Activated naive CD4-positive, alpha-beta T cell treated with anti-CD3 and anti-CD28 coated beads, Interleukin-2, amount 10 ng/mL, durations not matched to agents 7 days and 5 days (primary cell): ENCODE data around the gene SCFD2.
"Not testable (repeated sequence)": the region's sequence is repeated elsewhere in the genome, so short reads cannot be mapped to it uniquely, and the experiment has no call there.

ENCODE experiments used
- CTCF ChIA-PET: fragments of 350-600 bp; sonication (Branson Sonifier 250); formaldehyde crosslinking; loops from one replicate; lab custom pipeline; 2021; ENCODE audit warnings: antibody characterized with exemption; lab: Charles Lee
- DNase-seq: peaks from one replicate; pipeline ENCODE4 v3.0.0-alpha.2; 2020
- H3K27ac Mint-ChIP-seq: one replicate; pipeline ENCODE4 v1.8.0; 2021; ENCODE audit warnings: mild to moderate bottlenecking, moderate library complexity, mixed read lengths
- H3K27me3 Mint-ChIP-seq: one replicate; pipeline ENCODE4 v1.8.0; 2021; ENCODE audit warnings: mild to moderate bottlenecking, mixed read lengths
- H3K36me3 Mint-ChIP-seq: one replicate; pipeline ENCODE4 v1.8.0; 2021; ENCODE audit warnings: mixed read lengths
- H3K4me1 Mint-ChIP-seq: one replicate; pipeline ENCODE4 v1.8.0; 2021; ENCODE audit warnings: mixed read lengths
- H3K4me3 Mint-ChIP-seq: one replicate; pipeline ENCODE4 v1.8.0; 2021; ENCODE audit warnings: mild to moderate bottlenecking, moderate library complexity, mixed read lengths
- H3K9me3 Mint-ChIP-seq: one replicate; pipeline ENCODE4 v1.8.0; 2021; ENCODE audit warnings: mixed read lengths

Gene SCFD2

GRCh38 chr4:53362093-53362492, 3.8 kb downstream of the SCFD2 start:
- H3K27ac Mint-ChIP-seq, result no peak overlapping the region
- no peak overlapping the region for H3K4me3 Mint-ChIP-seq
- no peaks in the 10 kb centered on the region for H3K9me3 Mint-ChIP-seq
- H3K27me3 Mint-ChIP-seq, result no peaks in the 10 kb centered on the region
- H3K4me1 Mint-ChIP-seq, result peaks cover 65% of the 10 kb centered on the region
- peaks cover 31% of the 10 kb centered on the region for H3K36me3 Mint-ChIP-seq
- CTCF ChIA-PET, result no interaction called here
- DNase-seq, result no peak

- no peaks in the 10 kb centered on the region for H3K27me3 Mint-ChIP-seq
- CTCF ChIA-PET, result interaction anchor here (0.7 kb wide), 1 partner anchor 874 kb away, joined by 3 read pairs; no protein-coding TSS in a partner anchor
- H3K9me3 Mint-ChIP-seq, result no peaks in the 10 kb centered on the region
- peaks cover 31% of the 10 kb centered on the region for H3K36me3 Mint-ChIP-seq
- H3K27ac Mint-ChIP-seq, result no peak overlapping the region
- peaks cover 58% of the 10 kb centered on the region for H3K4me1 Mint-ChIP-seq
- no peak for DNase-seq
- H3K4me3 Mint-ChIP-seq, result no peak overlapping the region
Observed at GRCh38 chr4:53361451-53361850, 4.4 kb downstream of the SCFD2 start.

- no peak for DNase-seq
- H3K36me3 Mint-ChIP-seq, result peaks cover 46% of the 10 kb centered on the region
- H3K27me3 Mint-ChIP-seq, result no peaks in the 10 kb centered on the region
- H3K9me3 Mint-ChIP-seq, result no peaks in the 10 kb centered on the region
- CTCF ChIA-PET, result no interaction called here
- H3K4me3 Mint-ChIP-seq, result no peak overlapping the region
- peaks cover 19% of the 10 kb centered on the region for H3K4me1 Mint-ChIP-seq
- H3K27ac Mint-ChIP-seq, result no peak overlapping the region
Observed at GRCh38 chr4:53355930-53356521, 9.8 kb downstream of the SCFD2 start.

GRCh38 chr4:53354012-53354722, 11.7 kb downstream of the SCFD2 start:
- no peaks in the 10 kb centered on the region for H3K27me3 Mint-ChIP-seq
- no peak for DNase-seq

GRCh38 chr4:53349091-53349491, 16.8 kb downstream of the SCFD2 start:
- Mint-ChIP-seq H3K27ac (no peak overlapping the region), H3K9me3 (peaks cover 14% of the 10 kb centered on the region), H3K4me3 (no peak overlapping the region), H3K36me3 (peaks cover 55% of the 10 kb centered on the region), H3K4me1 (no peaks in the 10 kb centered on the region), H3K27me3 (no peaks in the 10 kb centered on the region)
- DNase-seq, result no peak
- CTCF ChIA-PET, result no interaction called here

More at GRCh38 chr4:53354012-53354722, 11.7 kb downstream of the SCFD2 start:
- Mint-ChIP-seq H3K27ac (no peak overlapping the region), H3K9me3 (no peaks in the 10 kb centered on the region), H3K36me3 (peaks cover 45% of the 10 kb centered on the region), H3K4me3 (no peak overlapping the region), H3K4me1 (peaks cover 4% of the 10 kb centered on the region)
- CTCF ChIA-PET, result no interaction called here

GRCh38 chr4:53348046-53348445, 17.8 kb downstream of the SCFD2 start:
- no peak for DNase-seq
- no peak overlapping the region for H3K27ac Mint-ChIP-seq
- H3K4me1 Mint-ChIP-seq, result no peaks in the 10 kb centered on the region
- peaks cover 61% of the 10 kb centered on the region for H3K36me3 Mint-ChIP-seq
- H3K27me3 Mint-ChIP-seq, result no peaks in the 10 kb centered on the region
- no peak overlapping the region for H3K4me3 Mint-ChIP-seq
- H3K9me3 Mint-ChIP-seq, result peaks cover 14% of the 10 kb centered on the region
- CTCF ChIA-PET, result no interaction called here

GRCh38 chr4:53346920-53347852, 18.7 kb downstream of the SCFD2 start:
- Mint-ChIP-seq H3K27ac (no peak overlapping the region), H3K4me1 (no peaks in the 10 kb centered on the region), H3K4me3 (no peak overlapping the region), H3K36me3 (peaks cover 56% of the 10 kb centered on the region), H3K9me3 (peaks cover 17% of the 10 kb centered on the region), H3K27me3 (no peaks in the 10 kb centered on the region)
- CTCF ChIA-PET, result no interaction called here
- DNase-seq, result no peak

GRCh38 chr4:53346392-53346791, 19.5 kb downstream of the SCFD2 start:
- H3K27me3 Mint-ChIP-seq, H3K4me1 Mint-ChIP-seq, H3K4me3 Mint-ChIP-seq, H3K27ac Mint-ChIP-seq, DNase-seq, CTCF ChIA-PET: not testable (repeated sequence)
- peaks cover 24% of the 10 kb centered on the region for H3K9me3 Mint-ChIP-seq
- H3K36me3 Mint-ChIP-seq, result peaks cover 59% of the 10 kb centered on the region

GRCh38 chr4:53340145-53340544, 25.7 kb downstream of the SCFD2 start:
- H3K36me3 Mint-ChIP-seq, result peaks cover 29% of the 10 kb centered on the region

GRCh38 chr4:53334916-53335315, 30.9 kb downstream of the SCFD2 start:
- H3K9me3 Mint-ChIP-seq, H3K36me3 Mint-ChIP-seq, DNase-seq, H3K27me3 Mint-ChIP-seq, H3K4me1 Mint-ChIP-seq, H3K4me3 Mint-ChIP-seq, H3K27ac Mint-ChIP-seq, CTCF ChIA-PET: not testable (repeated sequence)

More at GRCh38 chr4:53340145-53340544, 25.7 kb downstream of the SCFD2 start:
- DNase-seq, H3K4me1 Mint-ChIP-seq, H3K27ac Mint-ChIP-seq, H3K4me3 Mint-ChIP-seq, H3K27me3 Mint-ChIP-seq, CTCF ChIA-PET: not testable (repeated sequence)
- peaks cover 27% of the 10 kb centered on the region for H3K9me3 Mint-ChIP-seq

GRCh38 chr4:53326535-53326934, 39.3 kb downstream of the SCFD2 start:
- peaks cover 9% of the 10 kb centered on the region for H3K36me3 Mint-ChIP-seq
- H3K27ac Mint-ChIP-seq, result no peak overlapping the region
- CTCF ChIA-PET, result no interaction called here
- H3K4me3 Mint-ChIP-seq, result no peak overlapping the region
- peaks cover 6% of the 10 kb centered on the region for H3K4me1 Mint-ChIP-seq
- no peak for DNase-seq
- no peaks in the 10 kb centered on the region for H3K9me3 Mint-ChIP-seq
- no peaks in the 10 kb centered on the region for H3K27me3 Mint-ChIP-seq

GRCh38 chr4:53322696-53323095, 43.2 kb downstream of the SCFD2 start:
- Mint-ChIP-seq H3K4me1 (peaks cover 10% of the 10 kb centered on the region), H3K9me3 (no peaks in the 10 kb centered on the region), H3K27ac (no peak overlapping the region), H3K27me3 (no peaks in the 10 kb centered on the region), H3K4me3 (no peak overlapping the region), H3K36me3 (peaks cover 9% of the 10 kb centered on the region)
- DNase-seq, result no peak
- CTCF ChIA-PET, result no interaction called here

- DNase-seq, result no peak
- CTCF ChIA-PET, result no interaction called here
- Mint-ChIP-seq H3K27ac (no peak overlapping the region), H3K4me1 (peaks cover 8% of the 10 kb centered on the region), H3K36me3 (peaks cover 5% of the 10 kb centered on the region), H3K9me3 (no peaks in the 10 kb centered on the region), H3K27me3 (no peaks in the 10 kb centered on the region), H3K4me3 (no peak overlapping the region)
Observed at GRCh38 chr4:53321984-53322289, 43.9 kb downstream of the SCFD2 start.

GRCh38 chr4:53321151-53321983, 44.5 kb downstream of the SCFD2 start:
- H3K4me1 Mint-ChIP-seq, result peaks cover 6% of the 10 kb centered on the region
- DNase-seq, result no peak
- CTCF ChIA-PET, result no interaction called here
- no peak overlapping the region for H3K27ac Mint-ChIP-seq
- no peaks in the 10 kb centered on the region for H3K27me3 Mint-ChIP-seq
- no peaks in the 10 kb centered on the region for H3K9me3 Mint-ChIP-seq
- no peak overlapping the region for H3K4me3 Mint-ChIP-seq
- peaks cover 5% of the 10 kb centered on the region for H3K36me3 Mint-ChIP-seq
